A673 (cell line): ENCODE results near the gene C8A. TPM values are rescaled to one million over a fixed set of nuclear protein-coding genes. Genes with fewer than 3 reads are reported as not detected.
A peak's percentile ranks its signal among the peaks of the same experiment; 100 is the strongest.

ENCODE experiments used
- BruUV-seq: library from RNA; stranded (reverse); fragments of 400-500 nt; replicated peaks from 2 replicates; lab custom pipeline; 2021; lab: Mats Ljungman, UMichigan
- CTCF ChIA-PET: fragments of 300-600 bp; sonication (Branson Sonifier 250); formaldehyde crosslinking; loops from one replicate; lab custom pipeline; 2022; ENCODE audit warnings: antibody characterized with exemption; lab: Charles Lee
- POLR2A ChIA-PET: fragments of 300-600 bp; sonication (Branson Sonifier 250); formaldehyde crosslinking; loops from one replicate; lab custom pipeline; 2022; ENCODE audit warnings: antibody characterized with exemption; ENCODE audit not compliant: low non-redundant PET; lab: Charles Lee
- DNase-seq: peaks from one replicate; pipeline ENCODE4 v3.0.0-alpha.2; 2015; ENCODE audit warnings: low spot score
- H3K27ac ChIP-seq: fragments of 200-600 bp; sonication (generic); 2 replicates; pipeline ENCODE4 v1.5.1; 2016; ENCODE audit warnings: mixed run types, low read depth, mild to moderate bottlenecking, mixed read lengths, antibody characterized with exemption, low read length; ENCODE audit not compliant: poor library complexity, severe bottlenecking
- H3K27me3 ChIP-seq: fragments of 200-600 bp; sonication (generic); replicated peaks from 2 replicates; pipeline ENCODE4 v1.6.1; 2017; ENCODE audit warnings: mixed run types, low read depth, mild to moderate bottlenecking, mixed read lengths, antibody characterized with exemption, low read length; ENCODE audit not compliant: insufficient read depth, poor library complexity
- H3K36me3 ChIP-seq: fragments of 200-600 bp; sonication (generic); 2 replicates; pipeline ENCODE4 v1.6.1; 2016; ENCODE audit warnings: mixed run types, mild to moderate bottlenecking, mixed read lengths, antibody characterized with exemption, low read length; ENCODE audit not compliant: insufficient read depth, poor library complexity, severe bottlenecking
- H3K4me1 ChIP-seq: fragments of 200-600 bp; sonication (generic); 2 replicates; pipeline ENCODE4 v1.6.1; 2017; ENCODE audit warnings: mixed run types, mild to moderate bottlenecking, mixed read lengths, antibody characterized with exemption, low read length; ENCODE audit not compliant: insufficient read depth, poor library complexity, severe bottlenecking
- H3K4me3 ChIP-seq: fragments of 200-600 bp; sonication (generic); 2 replicates; pipeline ENCODE4 v1.5.1; 2016; ENCODE audit warnings: low read depth, mixed run types, mild to moderate bottlenecking, mixed read lengths, low read length; ENCODE audit not compliant: poor library complexity, severe bottlenecking
- H3K9me3 ChIP-seq: fragments of 200-600 bp; sonication (generic); 2 replicates; pipeline ENCODE4 v1.6.1; 2016; ENCODE audit warnings: mixed run types, low read depth, mild to moderate bottlenecking, mixed read lengths, antibody characterized with exemption, low read length; ENCODE audit not compliant: poor library complexity, severe bottlenecking
- EZH2 ChIP-seq: fragments of 200-600 bp; sonication (generic); IDR thresholded peaks from 2 replicates; pipeline ENCODE4 v1.6.1; 2017; ENCODE audit warnings: borderline replicate concordance, low read depth, mild to moderate bottlenecking, mixed read lengths, antibody characterized with exemption, low read length; ENCODE audit not compliant: poor library complexity, severe bottlenecking
- intact Hi-C: fragments of 100-400 bp; cut with micrococcal nuclease; formaldehyde crosslinking; loops from one replicate; pipeline ENCODE4 v1.10.0; 2022; ENCODE audit not compliant: unreplicated experiment
- total RNA-seq: library from RNA; stranded (reverse); gene quantifications from 2 replicates; pipeline ENCODE4 v1.2.3, GENCODE V29; 2021
- TF ChIP-seq, protein P1 (sequence below): fragments of 300-800, 200-600 bp; sonication (generic); conservative IDR thresholded peaks from 2 replicates; pipeline ENCODE4 v1.5.1; 2017; ENCODE audit warnings: low read depth, mild to moderate bottlenecking, antibody characterized with exemption, low read length, moderate library complexity, mixed read lengths

C8A gene
- total RNA-seq, 1 experiment from 2014 or later = not detected

DNA sequence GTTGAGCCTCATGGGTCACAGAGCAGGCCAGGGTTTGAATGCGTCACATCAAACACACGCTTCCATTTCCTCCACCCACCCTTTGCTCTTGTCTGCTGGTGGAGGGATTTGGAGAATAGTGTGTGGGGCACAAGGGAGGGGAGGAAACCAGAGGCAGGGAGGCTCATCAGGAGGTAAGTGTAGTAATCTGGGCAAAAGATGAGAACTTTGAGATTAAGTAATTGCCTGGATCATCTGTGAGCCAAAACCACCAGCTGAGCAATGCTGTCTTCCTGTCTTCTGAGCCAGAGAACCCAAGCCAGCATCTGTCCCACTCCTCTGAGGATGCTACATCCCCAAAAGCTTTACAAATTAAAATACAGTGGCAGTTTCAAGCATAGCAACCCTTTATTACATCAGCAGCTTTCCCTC lies 66.0 kb downstream of the C8A start:
- Histone ChIP-seq H3K36me3 (no peaks in the 10 kb centered on the region), H3K9me3 (no peaks in the 10 kb centered on the region), H3K4me3 (no peak overlapping the region), H3K27me3 (no peaks in the 10 kb centered on the region), H3K27ac (no peak overlapping the region), H3K4me1 (peaks cover 15% of the 10 kb centered on the region)
- TF ChIP-seq, protein P1, sequence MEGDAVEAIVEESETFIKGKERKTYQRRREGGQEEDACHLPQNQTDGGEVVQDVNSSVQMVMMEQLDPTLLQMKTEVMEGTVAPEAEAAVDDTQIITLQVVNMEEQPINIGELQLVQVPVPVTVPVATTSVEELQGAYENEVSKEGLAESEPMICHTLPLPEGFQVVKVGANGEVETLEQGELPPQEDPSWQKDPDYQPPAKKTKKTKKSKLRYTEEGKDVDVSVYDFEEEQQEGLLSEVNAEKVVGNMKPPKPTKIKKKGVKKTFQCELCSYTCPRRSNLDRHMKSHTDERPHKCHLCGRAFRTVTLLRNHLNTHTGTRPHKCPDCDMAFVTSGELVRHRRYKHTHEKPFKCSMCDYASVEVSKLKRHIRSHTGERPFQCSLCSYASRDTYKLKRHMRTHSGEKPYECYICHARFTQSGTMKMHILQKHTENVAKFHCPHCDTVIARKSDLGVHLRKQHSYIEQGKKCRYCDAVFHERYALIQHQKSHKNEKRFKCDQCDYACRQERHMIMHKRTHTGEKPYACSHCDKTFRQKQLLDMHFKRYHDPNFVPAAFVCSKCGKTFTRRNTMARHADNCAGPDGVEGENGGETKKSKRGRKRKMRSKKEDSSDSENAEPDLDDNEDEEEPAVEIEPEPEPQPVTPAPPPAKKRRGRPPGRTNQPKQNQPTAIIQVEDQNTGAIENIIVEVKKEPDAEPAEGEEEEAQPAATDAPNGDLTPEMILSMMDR = no peak
- no peak for TF ChIP-seq EZH2
- no TSS peak for BruUV-seq
- CTCF ChIA-PET = no interaction called here
- POLR2A ChIA-PET = interaction anchor here (0.6 kb wide), 1 partner anchor 206 kb away, joined by 6 read pairs; no protein-coding TSS in a partner anchor
- intact Hi-C loops = no loop called here
- DNase-seq = peak; percentile 67

DNA sequence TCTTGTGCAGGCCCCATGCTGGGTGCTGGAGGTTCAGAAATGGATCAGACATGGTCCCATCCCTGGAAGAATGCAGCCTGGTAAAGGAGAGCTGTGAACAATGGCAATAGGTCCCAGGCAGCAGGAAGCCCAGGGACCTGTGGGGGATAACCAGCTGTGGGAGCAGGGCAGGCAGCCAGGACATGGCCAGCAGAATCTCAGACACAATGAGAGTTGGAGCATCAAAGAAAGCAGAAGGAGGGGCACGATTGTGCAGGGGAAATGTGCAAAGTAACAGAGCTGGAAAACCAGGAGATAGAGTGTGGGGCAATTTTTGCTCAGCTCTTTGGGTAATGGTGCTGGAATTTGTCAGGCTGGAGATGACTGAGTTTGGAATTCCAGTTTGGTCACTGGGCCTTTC lies 66.9 kb downstream of the C8A start:
- ChIA-PET POLR2A (no interaction called here), CTCF (no interaction called here)
- Histone ChIP-seq H3K27ac (no peak overlapping the region), H3K36me3 (no peaks in the 10 kb centered on the region), H3K4me1 (peaks cover 15% of the 10 kb centered on the region), H3K27me3 (no peaks in the 10 kb centered on the region), H3K4me3 (no peak overlapping the region), H3K9me3 (no peaks in the 10 kb centered on the region)
- no TSS peak for BruUV-seq
- intact Hi-C loops = no loop called here
- peak; percentile 44 for DNase-seq
- TF ChIP-seq, protein P1 = no peak
- TF ChIP-seq EZH2 = no peak

DNA sequence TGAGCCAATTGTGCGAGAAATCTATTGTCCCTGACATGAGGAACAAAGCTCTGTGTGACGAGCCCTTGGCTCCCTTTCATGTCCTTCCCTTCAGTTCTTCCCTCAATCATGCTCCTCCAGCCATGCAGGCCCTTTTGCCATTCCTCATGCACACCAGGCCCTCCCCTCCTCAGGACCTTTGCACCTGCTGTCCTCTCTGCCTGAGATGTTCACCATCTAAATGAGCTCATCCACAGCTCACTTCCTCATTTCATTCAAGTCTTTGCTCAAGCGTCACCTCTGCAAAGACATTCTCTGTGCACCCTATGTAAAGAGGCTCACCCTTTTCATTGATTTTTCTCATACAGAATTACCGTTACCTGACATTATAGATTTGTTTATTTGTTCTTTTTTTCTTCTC lies 67.5 kb downstream of the C8A start:
- no peak overlapping the region for H3K27ac ChIP-seq
- no peaks in the 10 kb centered on the region for H3K27me3 ChIP-seq
- TF ChIP-seq, protein P1 = no peak
- TF ChIP-seq EZH2 = no peak
- BruUV-seq = no TSS peak
- ChIA-PET CTCF (no interaction called here), POLR2A (no interaction called here)
- DNase-seq = no peak
- peaks cover 15% of the 10 kb centered on the region for H3K4me1 ChIP-seq
- no peaks in the 10 kb centered on the region for H3K9me3 ChIP-seq
- intact Hi-C loops = no loop called here
- no peak overlapping the region for H3K4me3 ChIP-seq
- no peaks in the 10 kb centered on the region for H3K36me3 ChIP-seq
